ENCODE results near the gene ADORA3.
"Not testable (repeated sequence)": the region's sequence is repeated elsewhere in the genome, so short reads cannot be mapped to it uniquely, and the experiment has no call there.

The ADORA3 gene

GRCh38 chr1:111503585-111504060, at the start of gene ADORA3, which contains the start of gene TMIGD3:
TSS of gene ADORA3 (minus strand) at chr1:111503633. CDS start at chr1:111503354, 279 bp downstream.
TSS of gene TMIGD3 (minus strand) at chr1:111503633. CDS start at chr1:111503354, 279 bp downstream.
- DNase-seq (ENCODE audit: low spot score), result peak; percentile 59

DNA sequence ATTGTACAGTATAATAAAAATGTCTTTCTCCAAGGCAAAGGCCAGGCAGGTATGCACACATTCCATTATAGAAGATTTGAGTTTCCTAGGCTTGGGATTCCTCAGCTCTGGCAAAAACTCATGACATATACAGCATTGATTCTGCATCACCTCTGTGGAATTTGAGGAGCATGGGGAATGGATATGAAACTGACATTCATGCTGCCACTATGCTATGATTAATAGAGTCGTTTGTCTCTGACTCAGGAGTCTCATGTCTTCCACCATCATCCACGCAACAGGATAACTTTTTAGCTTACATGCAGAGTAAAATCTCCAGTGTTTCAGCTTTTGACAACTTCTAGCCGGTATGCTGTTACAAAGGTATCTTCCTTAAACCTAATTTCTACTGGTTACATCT, 49.8 kb upstream of the ADORA3 start:
- no peak for DNase-seq (ENCODE audit: low spot score)

DNA sequence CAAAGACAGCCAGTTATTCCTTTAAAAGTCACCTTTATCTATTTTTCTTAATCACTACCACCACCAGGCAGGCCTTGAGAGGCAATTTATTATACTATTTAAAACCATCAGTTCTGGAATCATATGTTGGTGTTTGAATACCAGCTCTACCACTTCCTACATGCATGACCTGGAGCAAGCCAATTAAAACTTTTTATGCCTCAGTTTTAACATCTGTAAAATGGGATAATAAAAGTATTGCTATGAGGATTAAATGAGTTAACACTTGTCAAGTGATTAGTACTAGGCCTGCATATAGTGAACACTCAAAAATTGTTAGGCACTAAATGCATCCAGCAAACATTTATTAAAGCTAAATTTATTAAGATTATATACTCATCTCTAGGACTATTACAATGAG, 49.2 kb upstream of the ADORA3 start:
- DNase-seq (ENCODE audit: low spot score), result no peak

DNA sequence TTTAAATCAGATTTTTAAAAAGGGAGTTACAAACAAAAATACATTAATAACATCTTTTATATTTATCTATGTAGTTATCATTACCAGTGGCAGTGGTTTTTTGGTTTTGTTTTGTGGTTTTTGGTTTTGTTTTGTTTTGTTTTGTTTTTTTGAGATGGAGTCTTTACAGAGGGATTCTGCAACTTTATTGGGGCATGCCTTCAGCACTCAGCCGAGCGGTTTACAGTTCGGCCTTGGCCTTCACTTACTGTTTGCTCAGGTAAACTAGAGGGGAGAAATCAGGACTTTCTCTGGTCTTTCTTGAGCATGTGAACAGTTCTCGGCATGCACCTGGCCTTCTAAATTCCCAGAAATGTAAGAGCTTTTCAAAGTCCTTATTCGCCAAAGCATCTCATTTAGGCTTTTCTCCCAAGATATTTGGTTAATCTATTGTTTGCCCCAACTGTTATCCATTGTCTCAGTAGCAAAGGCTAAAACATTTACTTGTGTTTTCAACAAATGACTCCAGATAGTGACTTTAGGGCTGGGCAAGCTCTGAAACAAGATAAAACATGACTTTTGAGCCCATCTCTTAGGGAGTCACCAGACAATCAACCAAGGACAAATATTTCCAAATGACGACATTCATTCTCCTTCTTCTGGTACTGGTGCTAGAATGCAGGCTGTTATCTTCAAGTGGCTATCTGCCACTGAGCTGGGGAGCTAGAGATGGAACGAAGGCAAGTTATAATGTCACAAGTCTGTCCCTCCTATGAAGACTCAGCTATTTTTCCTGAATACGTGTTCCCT, 48.4 kb upstream of the ADORA3 start:
- no peak for DNase-seq (ENCODE audit: low spot score)

DNA sequence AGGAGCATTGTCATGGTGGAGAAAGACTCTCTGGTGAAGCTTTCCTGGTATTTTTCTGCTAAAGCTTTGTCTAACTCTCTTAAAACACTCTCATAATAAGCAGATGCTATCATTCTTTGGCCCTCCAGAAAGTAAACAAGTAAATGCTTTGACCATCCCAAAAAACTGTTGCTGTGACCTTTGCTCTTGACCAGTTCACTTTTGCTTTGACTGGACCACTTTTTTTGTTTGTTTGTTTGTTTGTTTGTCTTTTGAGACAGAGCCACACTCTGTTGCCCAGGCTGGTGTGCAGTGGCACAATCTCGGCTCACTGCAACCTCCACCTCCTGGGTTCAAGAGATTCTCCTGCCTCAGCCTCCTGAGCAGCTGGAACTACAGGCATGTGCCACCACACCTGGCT, 44.4 kb upstream of the ADORA3 start:
- not testable (repeated sequence) for DNase-seq (ENCODE audit: low spot score)

DNA sequence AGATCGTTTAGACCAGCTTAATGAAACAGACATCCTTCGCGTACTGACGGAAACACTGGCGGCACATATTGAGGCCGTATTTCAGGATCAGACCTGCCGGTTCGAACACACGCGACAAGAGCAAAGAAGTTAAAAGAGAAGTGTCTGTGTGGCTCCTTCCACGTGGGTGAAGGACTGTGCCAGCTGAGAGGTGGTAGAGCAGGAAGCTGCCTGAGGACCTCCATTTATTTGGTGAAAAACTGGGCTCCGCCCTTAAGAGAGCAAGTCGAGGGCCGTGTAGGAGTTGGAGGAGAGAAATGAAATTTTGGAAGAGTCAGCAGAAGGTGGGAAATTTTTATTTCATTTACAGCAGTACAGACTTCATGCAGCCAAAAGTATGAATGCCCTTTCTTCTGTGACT, 38.8 kb upstream of the ADORA3 start:
- no peak for DNase-seq (ENCODE audit: low spot score)

GRCh38 chr1:111541721-111542120, 38.3 kb upstream of the ADORA3 start:
- no peak for DNase-seq (ENCODE audit: low spot score)

DNA sequence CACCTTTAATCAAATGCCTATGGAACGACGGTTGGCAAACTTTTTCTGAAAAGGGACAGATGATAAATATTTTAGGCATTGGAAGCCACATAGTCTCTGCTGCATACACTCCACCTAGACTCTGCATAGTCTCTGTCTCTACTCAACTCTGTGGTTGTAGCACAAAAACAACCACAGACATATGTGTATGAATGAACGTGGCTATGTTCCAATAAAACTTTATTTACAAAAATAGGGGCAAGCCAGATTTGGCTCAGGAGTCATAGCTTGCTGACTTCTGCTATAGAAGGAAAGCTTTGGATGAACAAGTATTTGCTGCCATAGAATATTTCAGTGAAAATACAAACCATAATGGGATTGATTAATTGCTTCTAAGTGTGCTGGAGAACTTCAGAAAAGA, 37.5 kb upstream of the ADORA3 start:
- DNase-seq (ENCODE audit: low spot score), result no peak

- no peak for DNase-seq (ENCODE audit: low spot score)
These were observed 35.1 kb upstream of the ADORA3 start for GRCh38 chr1:111538343-111539025.

GRCh38 chr1:111535256-111536191, 32.1 kb upstream of the ADORA3 start:
- no peak for DNase-seq (ENCODE audit: low spot score)

- DNase-seq (ENCODE audit: low spot score), result no peak
These were observed 16.6 kb upstream of the ADORA3 start for GRCh38 chr1:111520053-111520452.

DNA sequence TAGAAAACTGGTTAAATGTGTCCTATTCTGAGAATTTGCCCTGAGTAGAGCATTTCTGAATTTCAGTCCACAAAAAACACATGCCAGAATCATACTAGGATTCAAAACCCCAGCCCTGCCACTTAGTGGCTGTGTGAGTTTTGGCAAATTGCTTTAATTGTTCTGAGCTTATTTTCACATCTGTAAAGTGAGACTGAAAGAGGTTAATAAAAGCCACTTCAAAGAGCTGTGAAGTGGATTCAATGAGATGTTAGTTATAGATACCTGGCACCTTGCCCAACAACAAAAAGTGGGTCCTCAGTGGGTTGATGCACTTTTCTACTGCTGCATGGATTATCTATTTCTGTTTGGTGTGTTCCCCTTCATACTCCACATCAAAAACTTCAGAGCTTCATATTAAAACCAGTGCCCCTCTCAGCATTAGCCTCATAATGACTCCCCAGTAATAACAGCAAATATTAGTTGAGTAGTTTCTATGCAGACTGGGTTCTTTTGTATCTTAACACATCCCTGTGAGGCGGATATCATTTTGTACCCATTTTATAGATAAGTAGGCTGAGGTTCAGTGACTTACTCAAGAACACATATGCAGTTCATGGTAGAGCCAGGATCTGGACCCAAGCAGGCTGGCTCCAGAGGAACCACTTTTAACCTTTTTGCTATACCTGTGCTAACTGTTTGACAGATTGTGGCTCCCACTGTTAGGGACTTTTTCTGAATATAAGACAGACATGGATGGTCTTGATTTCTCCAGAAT, 14.2 kb upstream of the ADORA3 start:
- DNase-seq (ENCODE audit: low spot score), result no peak

DNA sequence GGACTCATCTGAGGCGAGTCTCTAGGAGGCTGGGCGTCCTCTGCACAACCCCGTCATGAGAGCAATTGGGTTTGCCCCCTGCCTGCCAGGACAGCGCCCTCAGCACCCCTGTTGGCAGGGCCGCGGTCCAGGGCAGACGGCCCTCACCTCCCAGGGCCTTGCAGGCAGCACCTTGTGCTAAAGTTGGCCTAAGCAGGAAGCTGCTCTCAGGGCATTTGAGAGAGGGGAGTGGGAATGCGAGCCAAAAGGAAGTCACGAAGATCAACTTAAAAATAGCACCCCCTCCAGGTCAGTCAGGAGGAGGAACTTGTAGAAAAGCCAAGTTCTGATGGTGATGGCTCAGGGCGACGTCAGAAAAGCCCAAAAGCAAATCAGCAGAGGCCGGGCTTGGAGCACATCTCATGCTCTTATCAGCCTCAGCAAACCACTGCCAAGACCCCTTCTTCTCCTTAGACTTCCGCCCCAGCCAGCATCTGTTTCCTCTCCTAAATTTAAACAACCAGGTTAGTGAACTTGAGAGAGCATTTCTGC, 12.6 kb upstream of the ADORA3 start:
- peak; percentile 77 for DNase-seq (ENCODE audit: low spot score)

- DNase-seq (ENCODE audit: low spot score), result peak; percentile 44
These were observed 12.0 kb upstream of the ADORA3 start for GRCh38 chr1:111515291-111516004.

DNA sequence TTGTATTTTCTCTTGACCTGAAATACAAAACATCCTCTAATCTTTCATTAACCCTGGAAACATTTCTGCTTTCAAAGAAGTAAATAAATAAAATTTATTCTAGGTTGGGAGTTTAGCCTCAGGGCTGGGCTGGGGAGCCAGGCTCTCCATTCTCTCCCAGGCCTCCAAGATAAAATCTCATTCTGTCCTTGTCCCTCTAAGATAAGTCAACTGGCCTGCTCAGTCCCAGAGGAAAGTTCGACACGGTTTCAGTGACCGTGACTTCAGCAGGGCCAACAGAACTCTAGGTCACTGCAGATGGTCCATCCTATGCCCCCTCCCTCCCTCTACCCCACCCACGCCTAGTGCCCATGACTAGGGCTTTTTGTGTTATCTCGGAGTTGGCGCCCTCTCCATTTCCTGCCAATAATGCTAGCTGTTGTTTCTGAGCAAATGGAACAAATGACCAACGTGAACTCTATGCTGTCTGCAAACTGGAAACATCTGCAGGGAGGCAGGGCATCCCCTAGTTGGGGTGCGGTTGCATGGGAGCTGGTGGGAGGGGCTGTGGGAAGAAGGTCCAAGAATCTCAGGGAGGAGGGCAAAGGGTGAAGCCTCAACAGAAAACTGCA, 10.1 kb upstream of the ADORA3 start:
- DNase-seq (ENCODE audit: low spot score), result no peak

GRCh38 chr1:111512931-111513330, 9.5 kb upstream of the ADORA3 start:
- DNase-seq (ENCODE audit: low spot score), result no peak

GRCh38 chr1:111512132-111512889, 8.9 kb upstream of the ADORA3 start:
- no peak for DNase-seq (ENCODE audit: low spot score)

GRCh38 chr1:111511370-111511769, 7.9 kb upstream of the ADORA3 start:
- DNase-seq (ENCODE audit: low spot score), result no peak

DNA sequence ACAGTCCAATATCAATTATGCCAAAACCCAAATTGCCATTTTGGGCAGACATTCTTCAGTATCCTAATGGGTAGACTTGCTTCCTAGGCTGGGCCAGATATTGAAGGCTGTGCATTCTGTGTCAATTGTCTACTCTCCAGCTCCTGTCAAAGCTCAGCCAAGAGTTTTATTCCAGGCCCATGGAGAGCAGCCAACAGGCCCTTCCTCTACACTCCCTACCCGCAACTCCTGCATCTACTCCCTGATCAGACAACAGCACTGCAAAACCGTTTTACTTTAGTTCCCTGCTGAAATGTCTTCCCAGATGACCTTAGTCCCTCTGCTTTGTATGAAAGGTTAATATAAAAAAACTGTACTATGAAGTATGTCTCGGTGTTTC, 6.6 kb upstream of the ADORA3 start:
- no peak for DNase-seq (ENCODE audit: low spot score)

Data from germinal center (tissue), 1 donor.